ENCODE data around the gene RWDD4.
"Not testable (repeated sequence)": the region's sequence is repeated elsewhere in the genome, so short reads cannot be mapped to it uniquely, and the experiment has no call there.

RWDD4 gene

DNA sequence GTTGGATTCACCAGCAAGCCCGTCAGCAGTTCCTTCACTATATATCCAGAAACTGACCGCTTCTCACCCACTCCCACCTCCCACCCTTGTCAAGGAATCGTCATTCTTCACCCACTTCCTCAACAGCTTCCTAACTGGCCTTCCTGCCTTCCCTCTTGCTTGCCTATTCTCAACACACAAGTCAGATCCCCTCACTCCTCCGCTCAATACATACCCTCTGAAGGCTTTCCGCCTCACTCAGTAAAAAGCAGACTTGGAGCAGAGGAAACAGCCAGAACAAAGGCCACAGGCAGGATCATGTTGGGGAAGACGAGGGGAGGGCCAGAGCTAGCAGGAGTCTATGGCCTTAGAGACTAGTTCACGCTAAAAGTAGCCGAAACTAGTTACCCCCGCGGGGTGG lies 23.7 kb downstream of the RWDD4 start:
- no peak for DNase-seq

DNA sequence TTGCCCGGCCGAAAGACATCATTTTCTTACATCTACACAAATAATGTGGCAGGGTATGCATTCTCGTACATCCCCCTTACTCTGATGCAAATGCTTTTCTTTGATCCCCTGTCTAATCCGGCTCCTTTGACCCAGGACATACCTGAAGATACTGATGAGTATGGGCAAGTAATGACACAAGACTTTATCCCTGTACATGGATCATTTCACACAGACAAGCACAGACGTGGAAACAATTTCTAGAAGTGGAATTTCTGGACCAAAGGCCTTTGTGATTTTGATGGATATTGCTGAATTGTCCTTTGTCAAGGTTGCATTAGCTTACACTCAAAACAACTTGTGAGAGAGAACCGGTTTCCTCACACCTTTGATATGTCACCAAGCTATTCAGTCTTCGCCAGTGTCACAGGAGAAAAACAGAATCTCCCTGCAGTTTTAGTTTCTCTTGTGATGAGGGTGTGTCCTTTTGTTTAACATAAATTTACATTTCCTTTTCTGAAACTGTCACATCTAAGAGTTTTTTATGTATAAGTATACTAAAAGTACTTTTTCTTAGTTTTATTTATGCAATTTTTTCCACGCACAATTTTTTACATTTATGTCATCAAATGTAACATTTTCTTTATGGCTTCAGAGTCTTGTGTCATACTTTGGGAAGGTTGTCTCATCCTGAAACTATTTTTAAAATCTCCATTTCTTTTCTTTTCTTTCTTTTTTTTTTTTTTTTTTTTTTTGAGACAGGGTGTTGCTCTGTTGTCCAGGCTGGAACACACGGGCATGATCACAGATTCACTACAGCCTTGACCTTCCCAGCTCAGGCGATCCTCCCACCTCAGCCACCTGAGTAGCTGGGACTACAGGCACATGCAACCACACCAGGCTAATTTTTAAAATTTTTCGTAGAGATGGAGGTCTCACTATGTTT lies 25.2 kb downstream of the RWDD4 start:
- no peak for DNase-seq

DNA sequence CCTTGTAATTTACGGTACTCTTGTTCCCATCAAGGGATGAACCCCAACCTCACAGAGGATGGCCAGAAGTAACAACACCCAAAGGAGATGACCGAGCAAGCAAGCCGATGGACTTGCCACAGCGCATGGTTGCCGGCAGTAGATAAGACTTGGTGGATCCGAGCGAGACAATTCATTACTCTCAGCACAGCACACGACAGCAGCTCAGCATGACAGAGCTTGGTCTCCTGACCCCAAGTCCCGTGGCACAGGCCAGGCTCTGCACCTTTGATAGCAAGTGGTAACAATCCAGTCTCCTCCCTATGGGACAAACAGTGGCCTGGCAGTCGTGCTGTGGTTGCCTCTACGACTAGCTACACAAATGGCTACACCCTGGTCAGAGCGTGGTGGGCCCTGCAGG lies 26.3 kb downstream of the RWDD4 start:
- DNase-seq = no peak

DNA sequence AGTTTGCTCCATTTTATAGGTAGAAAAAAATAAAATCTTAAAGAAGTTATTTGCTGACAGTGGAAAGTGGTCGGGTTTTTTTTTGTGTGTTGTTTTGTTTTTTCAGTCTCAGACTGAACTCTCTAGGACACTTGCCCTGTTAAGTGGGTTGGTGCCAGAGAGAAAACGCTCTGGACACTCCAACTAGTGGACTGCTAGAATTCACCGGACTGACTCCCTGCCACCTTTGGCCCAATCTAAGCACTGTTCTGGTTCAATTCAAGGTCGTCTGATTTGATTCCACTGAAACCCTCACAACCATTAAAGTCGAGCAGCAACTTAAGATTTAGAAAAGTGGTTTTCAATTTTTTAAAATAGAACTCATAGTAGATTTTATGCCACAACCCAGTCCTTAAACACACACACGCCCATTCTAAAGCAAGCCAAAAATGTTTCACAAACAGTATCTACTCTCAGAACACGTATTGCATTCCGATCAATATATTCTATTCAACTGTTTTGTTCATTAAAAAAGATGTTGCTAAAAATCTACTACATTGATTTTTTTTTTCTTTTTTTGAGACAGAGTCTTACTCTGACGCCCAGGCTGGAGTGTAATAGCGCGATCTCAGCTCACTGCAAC lies 27.3 kb downstream of the RWDD4 start:
- no peak for DNase-seq

DNA sequence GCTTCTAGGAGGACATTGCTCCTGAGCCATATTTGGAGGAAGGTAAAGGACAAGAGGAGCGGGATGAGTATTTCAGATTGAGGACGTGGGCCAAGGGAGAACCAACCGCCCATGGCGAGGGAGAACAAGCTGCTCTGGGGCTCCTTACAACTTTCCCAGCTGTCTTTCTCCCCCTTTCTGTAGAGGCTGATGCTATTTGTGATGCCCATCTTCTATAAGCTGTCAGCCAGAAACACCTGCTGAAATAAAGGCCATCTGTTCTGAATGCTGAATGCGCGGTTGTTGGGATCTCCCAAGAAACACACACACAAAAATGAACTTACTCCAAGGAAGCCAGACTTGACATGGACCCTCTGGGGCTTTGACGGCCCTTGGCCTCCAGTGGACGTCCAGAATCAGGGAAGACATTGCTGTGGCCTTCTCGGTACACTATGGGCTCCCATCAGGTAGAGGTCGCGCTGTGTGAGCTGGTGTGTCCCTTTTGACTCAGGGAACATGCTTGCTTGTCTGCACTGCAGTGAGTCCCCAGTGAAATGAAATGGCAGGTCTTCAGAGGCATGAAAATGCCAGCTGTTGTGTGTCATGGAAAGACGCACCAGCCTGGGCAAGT lies 30.9 kb downstream of the RWDD4 start:
- no peak for DNase-seq

DNA sequence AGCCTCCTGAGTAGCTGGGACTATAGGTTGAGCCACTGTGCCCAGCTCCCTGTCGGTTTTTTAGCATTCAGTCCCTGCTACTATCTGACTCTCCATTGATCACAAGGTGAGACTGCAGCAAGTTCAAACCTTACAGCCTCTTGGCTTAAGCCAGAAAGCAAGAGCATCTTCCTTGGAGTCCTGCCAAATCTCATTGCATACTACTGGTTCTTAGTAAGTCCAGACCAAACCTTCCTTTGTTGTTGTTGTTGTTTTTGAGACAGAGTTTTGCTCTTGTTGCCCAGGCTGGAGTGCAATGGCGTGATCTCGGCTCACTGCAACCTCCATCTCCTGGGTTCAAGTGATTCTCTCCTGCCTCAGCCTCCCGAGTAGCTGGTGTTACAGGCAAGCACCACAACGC lies 31.7 kb downstream of the RWDD4 start:
- not testable (repeated sequence) for DNase-seq

DNA sequence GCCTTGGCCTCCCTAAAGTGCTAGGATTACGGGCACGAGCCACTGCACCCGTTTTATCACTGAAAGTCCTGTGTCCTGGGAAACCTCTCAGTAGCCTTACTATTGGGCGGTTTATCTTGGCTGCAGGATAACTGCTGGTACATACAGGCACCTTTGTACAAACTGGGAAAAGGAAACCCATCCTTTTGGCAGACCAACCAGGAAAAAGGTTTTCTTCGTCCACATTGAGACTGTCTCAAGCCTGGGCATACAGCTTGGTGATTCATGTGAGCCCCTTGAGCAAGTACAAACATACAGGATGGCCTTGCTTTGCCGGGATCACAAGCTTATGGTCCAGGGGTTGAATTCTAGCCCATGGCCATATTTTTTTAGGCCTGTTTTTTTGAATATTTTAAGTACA lies 32.8 kb downstream of the RWDD4 start:
- DNase-seq = no peak

DNA sequence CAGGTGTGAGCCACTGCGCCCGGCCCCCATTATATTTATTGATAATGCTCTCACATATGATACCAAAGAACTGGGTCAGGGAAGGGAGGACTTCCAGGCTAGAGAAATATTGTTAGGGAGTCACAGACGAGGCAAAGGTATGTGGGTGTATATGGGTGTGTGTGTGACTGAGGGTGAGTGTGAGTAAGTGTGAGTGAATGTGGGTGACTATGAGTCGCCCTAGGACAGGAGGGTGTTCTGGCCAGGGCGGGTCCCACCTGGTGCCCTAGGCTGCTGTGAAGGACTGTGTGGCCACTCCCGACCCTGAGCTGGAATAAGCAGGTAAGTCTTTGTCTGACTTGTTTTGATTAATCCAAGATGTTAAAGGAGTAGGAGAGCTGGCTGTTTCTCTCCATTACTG lies 34.4 kb downstream of the RWDD4 start:
- no peak for DNase-seq

DNA sequence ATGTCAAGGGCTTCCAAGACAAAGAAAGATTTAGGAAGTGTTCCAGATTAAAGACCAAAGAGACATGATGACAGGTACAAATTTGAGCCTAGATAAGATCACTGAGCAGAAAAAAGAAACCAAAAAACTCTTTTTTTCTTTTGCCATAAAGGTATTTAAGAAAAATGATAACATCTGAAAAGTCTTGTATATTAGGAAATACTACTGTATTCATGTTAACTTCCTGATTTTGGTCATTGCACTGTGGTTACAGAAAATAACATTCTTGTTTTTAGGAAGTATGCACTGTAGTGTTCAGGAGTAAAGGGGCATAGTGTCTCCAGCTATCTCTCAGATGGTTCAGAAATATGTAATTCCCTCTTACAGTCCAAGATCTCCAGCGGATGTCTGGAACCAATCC lies 37.1 kb downstream of the RWDD4 start:
- DNase-seq = no peak

DNA sequence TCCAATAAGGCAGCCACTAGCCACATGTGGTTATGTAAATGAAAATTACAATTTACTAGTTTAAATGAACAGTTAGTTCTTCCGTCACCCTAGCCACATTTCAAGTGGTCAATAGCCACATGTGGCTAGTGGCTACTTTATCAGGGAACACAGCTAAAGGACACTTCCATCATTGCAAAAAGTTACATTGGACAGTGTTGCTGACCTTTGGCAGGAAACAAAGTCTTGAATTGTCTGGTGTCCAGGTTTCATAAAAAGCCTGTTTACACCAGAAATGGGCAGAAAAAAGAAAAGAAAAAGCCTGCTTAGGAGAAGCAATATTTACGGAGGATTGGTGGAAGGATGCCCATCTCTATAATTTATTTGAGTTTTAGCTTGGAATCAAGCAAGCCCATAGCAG lies 38.6 kb downstream of the RWDD4 start:
- DNase-seq = no peak

DNA sequence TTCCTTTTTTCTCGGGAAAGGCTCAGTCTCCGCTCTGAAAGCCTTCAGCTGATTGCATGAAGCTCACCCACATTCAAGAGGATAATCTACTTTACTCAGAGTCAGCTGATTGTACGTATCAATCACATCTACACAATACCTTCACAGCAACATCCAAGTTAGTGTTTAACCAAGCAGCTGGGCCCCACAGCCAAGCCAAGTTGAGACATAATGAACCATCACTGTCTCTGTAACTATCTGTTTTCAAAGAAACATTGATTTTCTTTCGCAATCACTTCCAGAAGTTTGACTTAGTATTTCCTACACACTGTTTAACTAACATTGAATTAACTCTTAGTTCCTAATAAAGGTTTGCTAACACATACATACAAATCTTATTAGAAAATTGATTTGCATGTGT lies 40.3 kb downstream of the RWDD4 start:
- no peak for DNase-seq

DNA sequence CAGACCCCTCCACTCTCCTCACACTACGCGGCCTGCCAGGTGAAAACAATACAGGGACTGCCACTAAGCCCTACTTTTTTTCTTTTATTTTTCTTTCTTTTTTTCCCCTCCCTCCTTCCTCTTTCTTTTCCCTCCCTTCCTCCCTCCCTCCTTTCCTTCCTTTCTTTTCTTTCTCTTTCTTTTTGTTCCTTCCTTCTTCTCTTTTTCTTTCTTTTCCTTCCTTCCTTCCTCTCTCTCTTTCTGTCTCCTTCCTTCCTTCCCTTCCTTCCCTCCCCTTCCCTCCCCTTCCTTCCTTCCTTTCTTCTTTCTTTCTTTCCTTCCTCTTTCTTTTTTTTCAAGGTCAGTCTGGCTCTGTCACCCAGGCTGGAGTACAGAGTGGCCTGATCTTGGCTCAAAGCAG lies 41.9 kb downstream of the RWDD4 start:
- DNase-seq = no peak

DNA sequence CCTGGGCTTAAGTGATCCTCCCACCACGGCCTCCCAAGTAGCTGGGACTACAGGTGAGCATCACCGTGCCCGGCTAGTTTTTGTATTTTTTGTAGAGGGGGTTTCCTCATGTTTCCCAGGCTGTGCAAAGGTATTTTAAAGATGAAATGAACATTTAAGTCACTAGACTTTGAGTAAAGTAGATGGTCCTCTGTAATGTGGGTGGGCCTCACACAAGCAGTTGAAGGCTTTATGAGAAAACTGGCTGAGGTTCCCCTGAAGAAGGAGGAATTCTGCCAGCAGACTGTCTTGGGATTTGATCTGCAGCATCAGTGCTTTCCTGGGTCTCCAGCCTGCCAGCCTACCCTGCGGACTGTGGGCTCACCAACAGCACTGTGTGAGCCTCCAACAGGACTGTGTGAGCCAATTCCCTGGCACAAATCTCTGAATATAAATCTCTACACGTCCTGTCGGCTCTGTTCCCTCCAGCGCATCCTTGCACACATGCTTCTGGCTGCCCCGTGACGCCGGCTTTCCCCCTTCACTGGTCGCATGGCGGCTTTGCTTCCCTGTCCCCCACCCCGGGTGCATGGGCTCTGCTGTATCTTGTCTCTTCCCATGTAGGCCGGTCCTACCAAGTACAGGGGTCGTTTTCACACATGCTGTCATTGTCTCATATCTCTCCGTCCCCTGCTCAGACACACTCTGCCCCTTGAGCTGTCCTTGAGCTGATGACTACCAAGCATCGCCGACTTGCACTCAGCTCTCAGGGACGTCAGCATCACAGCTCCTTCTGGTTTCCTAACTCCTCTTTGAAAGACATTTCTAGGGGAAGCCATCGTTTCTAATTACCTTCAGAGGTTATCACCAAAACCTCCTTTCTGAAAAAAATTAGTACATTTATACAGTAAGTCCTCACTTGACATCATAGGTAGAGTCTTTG lies 46.4 kb downstream of the RWDD4 start:
- DNase-seq = no peak

DNA sequence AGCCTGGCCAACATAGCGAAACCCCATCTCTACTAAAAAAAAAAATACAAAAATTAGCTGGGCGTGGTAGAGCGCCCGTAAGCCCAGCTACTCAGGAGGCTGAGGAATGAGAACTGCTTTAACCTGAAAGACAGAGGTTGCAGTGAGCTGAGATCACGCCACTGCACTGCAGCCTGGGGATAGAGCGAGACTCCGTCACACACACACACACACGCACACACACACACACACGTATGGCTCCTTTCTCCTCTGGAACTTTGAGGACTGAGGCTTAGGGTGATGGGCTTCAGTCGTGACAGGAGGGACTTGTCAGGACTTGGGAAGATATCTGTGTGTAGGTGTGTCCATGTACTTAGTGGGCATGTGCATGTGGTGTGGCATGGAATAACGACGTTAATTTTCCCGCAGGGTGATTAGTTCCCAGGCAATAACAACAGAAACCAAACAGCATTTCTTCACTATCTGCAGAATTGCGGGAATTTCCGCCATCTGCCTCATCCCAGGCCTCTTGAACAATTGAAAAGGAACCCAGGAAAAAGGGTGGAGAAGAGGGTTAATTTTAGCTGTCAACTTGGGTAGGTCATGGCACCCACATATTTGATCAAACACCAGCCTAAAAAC lies 47.7 kb downstream of the RWDD4 start:
- DNase-seq = no peak

DNA sequence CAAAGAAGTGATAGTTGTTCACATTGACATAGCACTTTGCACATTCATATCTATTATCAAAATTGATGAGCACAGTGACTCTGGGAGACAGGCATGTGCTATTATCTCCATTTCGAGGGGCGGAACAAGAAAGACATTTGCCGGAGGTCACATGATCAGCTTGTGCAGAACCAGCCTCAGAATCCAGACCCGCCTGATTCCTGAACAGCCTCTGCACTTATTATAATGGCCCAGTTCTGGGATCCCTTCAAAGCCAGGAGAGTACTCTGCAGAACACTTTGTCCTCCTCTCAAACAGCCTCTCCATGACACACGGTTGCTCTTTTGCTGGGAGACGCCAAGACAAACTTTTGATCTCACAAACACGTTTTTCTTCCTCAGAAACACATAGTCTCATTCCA lies 48.4 kb downstream of the RWDD4 start:
- no peak for DNase-seq

DNA sequence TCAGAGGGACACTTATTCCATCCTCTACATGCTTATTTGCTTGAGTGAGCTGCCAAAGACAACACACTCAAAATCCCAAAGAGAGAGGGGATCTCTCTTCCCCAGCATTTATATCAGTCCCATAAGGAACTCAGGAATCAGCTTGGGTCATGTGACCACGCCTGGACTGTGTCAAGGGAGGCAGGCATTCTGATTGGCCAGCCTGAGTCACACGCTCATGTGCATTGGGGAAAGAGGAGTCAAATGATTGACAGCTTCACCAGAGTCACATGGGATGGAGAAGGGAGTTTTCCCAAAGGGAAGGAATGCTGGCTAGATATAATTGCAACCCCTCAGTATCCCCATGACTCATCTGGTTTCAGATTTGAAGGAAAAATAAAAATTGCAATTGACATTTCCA lies 49.0 kb downstream of the RWDD4 start:
- DNase-seq = no peak

DNA sequence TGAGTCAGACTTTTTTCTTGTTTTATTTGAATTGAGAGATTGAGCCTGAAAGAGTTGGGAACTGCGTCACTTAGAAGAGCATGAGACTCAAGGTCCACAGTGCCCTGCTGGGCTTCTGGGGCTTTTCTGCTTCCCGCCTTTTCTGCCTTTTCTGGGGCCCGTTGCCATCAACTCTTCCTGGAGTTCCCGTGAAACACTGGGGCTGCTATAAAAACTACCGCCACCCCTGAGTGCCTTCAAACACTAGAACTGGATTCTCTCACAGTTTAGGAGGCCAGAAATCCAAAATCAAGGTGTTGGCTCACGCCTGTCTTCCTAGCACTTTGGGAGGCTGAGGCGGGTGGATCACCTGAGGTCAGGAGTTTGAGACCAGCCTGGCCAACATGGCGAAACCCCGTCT lies 49.8 kb downstream of the RWDD4 start:
- no peak for DNase-seq

DNA sequence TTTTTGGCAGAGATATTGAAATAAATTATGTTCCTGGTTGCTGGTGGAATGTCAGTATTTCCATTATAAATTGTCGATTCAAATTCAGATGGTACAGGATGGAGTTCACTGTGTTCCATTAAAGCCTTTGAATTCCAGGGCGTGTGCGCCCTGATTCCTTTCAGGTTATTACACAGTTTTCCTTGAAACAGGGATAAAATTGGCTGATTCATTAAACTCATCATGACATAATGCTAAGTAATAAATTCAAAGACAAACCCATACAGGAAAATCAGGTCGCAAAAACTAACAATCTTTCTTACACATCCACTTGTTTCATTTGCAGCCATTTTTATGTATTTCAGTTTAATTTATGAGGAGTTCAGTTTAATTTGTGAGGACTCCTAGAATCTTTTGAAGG lies 51.1 kb downstream of the RWDD4 start:
- no peak for DNase-seq

DNA sequence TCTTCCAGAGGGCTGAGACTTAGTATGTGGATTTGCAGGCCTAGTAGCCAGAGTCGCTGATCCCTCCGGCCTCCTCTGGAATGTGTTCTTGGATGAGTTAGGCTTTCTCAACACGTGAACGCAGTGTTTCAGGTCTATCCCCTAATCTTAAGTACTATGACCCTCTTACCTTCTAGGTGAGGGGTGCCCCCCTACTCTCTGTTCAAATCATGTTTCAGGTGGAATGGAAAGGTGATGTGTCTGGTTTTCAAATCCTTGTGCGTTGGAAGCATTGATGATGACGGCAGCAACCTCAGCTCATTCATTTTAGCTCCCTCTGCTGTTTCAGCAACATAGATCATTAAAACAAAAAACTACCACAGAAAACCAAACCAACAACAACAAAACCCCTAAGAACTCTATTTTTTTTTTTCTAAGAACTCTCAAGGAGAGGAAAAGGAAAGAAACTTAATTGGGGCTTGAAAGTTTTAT lies 56.4 kb downstream of the RWDD4 start:
- no peak for DNase-seq

DNA sequence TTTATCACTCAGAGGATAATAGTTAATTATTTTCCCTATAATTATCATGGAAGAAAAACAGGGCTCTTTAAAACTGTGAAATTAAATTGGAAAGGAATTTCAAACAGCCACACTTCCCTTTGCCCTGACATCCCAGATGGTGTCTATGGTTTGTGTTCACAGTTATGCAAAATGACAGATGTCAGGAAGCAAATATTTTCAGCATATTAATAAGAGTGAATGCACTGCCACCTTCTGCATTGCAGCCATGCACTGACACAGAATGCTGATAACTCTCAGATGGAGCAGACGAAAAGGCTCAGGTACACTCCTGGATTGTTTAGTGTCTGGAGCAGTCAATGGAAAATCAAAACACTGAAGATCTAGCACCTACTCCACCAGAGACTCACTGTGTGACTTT lies 57.6 kb downstream of the RWDD4 start:
- no peak for DNase-seq

DNA sequence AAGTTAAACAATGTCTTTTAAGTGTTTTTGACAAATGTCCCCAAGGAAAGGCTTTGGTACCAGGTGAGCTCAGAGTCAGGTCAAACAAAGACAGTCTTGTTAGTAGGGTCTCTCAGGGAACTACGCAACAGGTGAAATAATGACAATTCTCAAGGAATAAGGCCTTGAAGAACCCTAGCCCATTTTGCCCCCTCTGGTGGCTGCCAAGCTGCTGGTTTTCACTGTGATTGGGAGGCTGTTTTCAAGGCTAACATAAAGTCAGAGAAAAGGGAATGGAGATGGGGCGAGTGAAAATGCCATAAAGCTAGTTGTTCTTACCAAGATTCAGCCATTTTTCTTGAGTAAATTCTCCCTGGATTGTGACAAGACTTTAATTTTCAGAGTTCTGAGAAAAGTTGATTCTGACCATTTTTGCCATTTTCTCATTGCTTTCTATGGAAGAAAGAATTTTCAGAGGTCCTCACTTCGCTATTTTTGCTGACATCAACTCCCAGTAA lies 58.7 kb downstream of the RWDD4 start:
- no peak for DNase-seq

DNA sequence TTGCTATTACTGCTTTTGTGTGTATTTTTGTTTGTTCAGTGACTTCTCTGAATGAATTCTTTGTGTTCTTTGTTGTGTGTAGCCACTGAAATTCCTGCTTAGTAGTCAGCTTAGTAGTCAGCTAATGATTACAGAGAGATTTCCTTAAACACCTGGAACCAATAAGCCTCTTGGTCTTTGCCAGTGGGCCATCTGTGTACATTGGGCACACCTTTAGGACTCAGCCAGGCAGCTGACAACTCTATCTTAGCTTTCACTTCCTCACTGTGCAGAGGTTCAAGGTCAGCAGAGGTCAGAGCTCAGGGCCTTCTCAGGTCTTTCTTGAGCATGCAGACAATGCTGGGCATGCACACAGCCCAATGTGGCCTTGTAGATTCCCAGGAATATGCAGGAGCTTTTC lies 59.3 kb downstream of the RWDD4 start:
- DNase-seq = no peak

All from activated CD4-positive, alpha-beta T cell treated with anti-CD3 and anti-CD28 coated beads, Interleukin-2, amount 50 U/mL, for 1 hour (primary cell).